Keratinocyte (primary cell): ENCODE data around the gene BRK1.

Experiments used
- CTCF ChIP-seq, 3 experiments: IDR thresholded peaks in 1 of 3; conservative IDR thresholded peaks in 1 of 3; optimal IDR thresholded peaks in 1 of 3; 2 replicates in 2 of 3; 3 replicates in 1 of 3; pipeline versions ENCODE3 to v1.5.1; 2011; ENCODE audit warnings: low read length in 3 of 3, mild to moderate bottlenecking in 3 of 3, moderate library complexity in 2 of 3, control low read depth in 1 of 3, inconsistent platforms in 1 of 3; ENCODE audit not compliant: insufficient read depth in 2 of 3; ENCODE audit errors: extremely low read depth in 1 of 3
- EZH2 ChIP-seq: IDR thresholded peaks from one replicate; pipeline ENCODE4 v1.6.1; 2012; ENCODE audit warnings: inconsistent platforms, mild to moderate bottlenecking, low read length, moderate library complexity

GRCh38 chr3:10136426-10137005, 21.0 kb downstream of the BRK1 start:
- TF ChIP-seq CTCF (optimal IDR thresholded peaks at IDR 0.05 in 1 of 3, IDR thresholded peaks at IDR 0.05 in 1 of 3, conservative IDR thresholded peaks at IDR 0.05 in 1 of 3; ENCODE audit: extremely low read depth in 1 of 3, insufficient read depth in 2 of 3, low read length in 3 of 3) (no peak), EZH2 (no peak)
